ENCODE data around the gene LEP.

DNA sequence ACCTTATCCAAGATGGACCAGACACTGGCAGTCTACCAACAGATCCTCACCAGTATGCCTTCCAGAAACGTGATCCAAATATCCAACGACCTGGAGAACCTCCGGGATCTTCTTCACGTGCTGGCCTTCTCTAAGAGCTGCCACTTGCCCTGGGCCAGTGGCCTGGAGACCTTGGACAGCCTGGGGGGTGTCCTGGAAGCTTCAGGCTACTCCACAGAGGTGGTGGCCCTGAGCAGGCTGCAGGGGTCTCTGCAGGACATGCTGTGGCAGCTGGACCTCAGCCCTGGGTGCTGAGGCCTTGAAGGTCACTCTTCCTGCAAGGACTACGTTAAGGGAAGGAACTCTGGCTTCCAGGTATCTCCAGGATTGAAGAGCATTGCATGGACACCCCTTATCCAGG, 13.4 kb downstream of the LEP start:
- no peak for TF ChIP-seq POLR2A (IDR thresholded peaks at IDR 0.05)
- no peak for TF ChIP-seq CTCF (IDR thresholded peaks at IDR 0.05)
- no peak for TF ChIP-seq POLR2AphosphoS5 (IDR thresholded peaks at IDR 0.05)
